GM21737 (cell line): ENCODE results near the gene SCRN2.

Source experiments
- ATAC-seq: cut with Tn5 transposase; IDR thresholded peaks from one replicate; pipeline ENCODE4 v1.9.1; 2021; ENCODE audit warnings: mild to moderate bottlenecking, moderate library complexity; ENCODE audit not compliant: unreplicated experiment

SCRN2 gene

DNA sequence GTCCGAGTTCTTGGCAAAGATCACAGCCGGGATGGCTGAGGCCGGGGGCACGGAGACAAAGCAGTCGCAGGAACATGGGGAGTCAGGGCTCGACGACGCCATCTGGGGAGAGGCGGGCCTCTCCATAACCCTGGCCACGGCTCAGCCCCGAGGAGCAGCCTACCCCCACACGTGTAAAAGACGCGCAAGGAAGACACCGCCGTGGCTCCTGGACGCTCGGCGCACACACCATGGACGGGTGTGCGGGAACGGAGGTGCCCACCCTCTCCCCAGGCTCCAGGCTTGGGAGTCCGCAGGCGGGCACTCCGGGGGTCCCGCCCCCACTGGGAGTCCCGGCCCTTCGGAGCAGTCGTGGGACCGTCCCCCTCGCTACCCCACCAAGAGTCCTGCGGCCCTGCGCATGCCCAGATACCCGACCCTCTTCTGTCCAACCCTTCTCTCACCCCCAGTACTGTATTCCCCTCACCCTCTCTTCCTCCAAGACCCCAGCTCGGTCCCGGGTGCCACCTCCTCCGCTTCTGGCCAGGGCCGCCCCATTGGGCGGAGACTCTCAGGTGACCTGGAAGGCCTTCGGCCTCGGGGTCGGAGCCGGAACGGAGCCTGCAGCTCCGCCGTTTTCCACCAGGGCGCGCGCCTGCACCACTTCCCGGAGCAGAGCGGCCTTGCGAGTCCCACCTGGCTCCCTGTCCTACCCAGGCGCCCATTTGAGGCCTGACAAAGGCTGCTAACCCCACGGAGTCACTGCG, at the start of gene SCRN2:
Gene SCRN2 (minus strand): TSS at position 532 of the 746 bp plus-strand sequence. CDS start 430 bp downstream, at position 102.
- peak; percentile 80 for ATAC-seq

DNA sequence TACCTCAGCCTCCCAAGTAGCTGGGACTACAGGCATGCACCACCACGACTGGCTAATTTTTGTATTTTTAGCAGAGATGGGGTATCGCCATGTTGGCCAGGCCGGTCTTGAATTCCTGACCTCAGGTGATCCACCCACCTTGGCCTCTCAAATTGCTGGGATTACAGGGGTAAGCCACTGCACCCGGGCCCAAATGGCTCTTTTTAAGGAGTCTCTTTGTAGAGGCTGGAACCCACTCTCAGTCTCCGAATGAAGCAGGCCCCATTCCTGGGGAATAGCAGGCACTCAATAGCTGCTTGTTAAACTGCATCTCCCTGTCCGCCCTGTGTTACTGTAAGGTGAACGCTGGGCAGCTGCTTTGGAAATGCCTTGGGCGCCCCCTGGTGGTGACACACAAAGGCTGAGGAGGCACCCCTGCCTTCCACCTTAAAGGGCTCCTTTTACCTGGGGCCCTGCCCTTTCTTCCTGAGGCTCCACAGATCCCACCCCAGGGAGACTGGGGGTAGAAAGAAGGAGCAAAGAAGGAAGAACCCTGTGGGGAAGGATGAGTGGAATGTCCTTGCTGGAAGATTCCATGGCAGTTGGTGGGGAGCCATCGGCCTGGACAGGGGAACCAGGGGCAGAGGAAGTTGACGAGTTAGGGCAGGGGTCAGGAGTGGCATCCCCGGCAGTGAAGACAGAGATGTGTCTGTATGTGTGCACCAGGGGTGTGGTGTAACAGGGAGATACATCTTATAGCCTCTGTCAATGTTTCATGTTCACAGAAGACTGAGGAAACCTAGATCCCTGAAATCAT, 48.9 kb upstream of the SCRN2 start:
- ATAC-seq = no peak

DNA sequence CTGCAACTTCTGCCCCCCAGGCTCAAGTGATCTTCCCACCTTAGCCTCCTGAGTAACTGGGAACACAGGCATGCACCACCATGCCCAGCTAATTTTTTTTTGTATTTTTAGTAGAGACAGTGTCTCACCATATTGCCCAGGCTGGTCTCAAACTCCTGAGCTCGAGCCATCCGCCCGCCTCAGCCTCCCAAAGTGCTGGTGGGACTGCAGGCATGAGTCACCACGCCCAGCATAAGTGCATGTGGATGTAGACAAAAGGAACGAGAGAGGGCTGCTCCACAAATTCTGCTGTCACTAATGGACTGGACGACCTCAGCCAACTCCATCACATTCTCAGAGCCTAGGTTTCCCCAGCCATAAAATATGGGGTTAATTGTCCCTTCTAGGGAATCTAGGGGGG, 47.2 kb upstream of the SCRN2 start:
- ATAC-seq = no peak

DNA sequence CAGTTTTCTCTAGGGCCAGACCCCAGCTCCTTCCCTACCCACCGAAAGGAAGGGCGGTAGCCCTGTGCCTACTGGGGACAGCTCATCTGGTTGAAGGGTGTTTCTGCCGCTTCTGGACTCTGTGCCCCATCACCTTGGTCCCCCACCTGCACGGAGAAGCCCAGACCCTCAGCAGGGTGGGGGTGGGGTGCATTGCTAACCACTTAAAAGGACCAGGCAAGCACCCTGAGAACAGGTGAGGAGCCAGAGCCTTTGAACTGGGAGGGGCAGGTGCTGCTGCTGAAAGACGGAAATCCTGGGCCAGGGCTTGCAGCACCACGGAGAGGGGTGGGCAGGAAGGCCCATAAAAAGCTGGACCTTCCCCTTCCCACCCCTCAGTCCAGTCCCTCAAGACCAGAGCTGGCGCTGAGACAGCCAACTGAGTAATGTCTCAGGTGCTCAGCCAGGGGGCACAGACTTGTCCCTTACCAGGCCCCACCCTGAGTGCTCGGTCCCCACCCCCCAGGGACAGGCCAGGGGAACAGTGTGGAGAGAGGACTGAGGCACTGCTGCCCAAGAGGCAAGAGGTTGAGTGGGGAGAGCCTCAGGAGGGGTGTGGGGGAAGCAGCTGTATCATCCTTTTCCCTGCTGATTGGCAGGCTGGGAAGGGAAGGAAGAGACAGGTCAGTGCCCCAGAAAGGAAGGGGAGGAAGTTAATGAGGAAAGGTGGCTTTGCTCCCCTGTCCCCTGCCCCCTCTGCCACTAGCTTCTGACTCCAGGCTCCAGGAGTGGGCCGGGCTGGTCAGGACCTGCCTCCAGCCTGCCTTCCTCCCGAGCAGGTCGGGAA, 44.0 kb upstream of the SCRN2 start:
- ATAC-seq = no peak

DNA sequence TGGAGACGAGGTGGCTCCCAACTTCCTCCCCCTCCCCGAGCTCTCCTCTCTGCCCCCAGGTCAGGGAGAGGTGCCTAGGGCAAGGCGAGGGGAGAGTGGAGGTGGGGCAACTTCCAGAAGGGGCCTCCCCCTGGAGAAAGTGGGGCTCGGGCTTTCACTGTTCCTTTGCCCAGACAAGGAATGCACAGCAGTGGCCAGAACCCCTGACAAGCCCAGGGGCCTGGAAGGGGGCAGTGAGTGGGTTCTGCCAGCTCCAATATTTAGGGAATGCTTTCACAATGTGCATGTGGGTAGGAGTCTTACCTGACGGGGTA, 43.3 kb upstream of the SCRN2 start:
- ATAC-seq = no peak

DNA sequence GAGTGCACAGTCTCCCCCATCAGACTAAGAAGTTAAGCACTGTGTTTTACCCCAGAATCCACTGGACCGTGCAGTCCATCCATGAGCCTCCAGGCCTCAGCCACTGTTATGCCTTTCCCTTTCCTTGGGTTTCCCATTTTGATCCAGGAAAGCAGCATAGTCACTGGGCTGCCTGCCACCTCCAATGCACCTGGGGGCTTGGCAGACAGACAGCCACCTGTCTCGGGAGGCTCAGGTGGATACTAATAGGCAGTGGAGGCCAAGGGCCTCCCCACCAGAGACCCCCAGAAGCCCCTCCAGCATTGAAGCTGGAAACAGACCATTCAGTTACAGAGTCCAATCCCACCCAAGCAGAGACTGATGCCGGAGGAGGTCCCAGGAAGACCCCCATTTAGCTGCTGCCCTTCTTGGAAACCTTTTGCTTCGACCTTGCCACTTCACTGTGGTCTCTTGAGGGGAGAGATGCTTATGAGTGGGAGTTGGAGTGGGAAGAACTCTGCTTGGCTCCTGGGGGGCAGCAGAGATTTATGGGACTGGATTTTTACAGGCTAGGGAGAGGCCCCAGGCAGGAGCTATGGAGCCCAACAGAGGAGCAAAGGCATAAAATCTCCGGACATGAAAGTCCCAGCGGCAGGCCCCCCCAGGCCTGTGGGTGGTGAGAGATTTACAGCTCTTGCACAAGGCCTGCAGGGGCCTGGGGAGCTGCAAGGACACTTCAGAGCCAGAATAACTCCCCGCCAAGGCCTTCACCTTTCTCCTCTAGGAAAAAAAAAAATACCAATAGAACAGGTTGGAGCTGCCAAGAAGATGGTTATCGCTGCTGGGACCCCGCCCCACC, 42.7 kb upstream of the SCRN2 start:
- no peak for ATAC-seq

DNA sequence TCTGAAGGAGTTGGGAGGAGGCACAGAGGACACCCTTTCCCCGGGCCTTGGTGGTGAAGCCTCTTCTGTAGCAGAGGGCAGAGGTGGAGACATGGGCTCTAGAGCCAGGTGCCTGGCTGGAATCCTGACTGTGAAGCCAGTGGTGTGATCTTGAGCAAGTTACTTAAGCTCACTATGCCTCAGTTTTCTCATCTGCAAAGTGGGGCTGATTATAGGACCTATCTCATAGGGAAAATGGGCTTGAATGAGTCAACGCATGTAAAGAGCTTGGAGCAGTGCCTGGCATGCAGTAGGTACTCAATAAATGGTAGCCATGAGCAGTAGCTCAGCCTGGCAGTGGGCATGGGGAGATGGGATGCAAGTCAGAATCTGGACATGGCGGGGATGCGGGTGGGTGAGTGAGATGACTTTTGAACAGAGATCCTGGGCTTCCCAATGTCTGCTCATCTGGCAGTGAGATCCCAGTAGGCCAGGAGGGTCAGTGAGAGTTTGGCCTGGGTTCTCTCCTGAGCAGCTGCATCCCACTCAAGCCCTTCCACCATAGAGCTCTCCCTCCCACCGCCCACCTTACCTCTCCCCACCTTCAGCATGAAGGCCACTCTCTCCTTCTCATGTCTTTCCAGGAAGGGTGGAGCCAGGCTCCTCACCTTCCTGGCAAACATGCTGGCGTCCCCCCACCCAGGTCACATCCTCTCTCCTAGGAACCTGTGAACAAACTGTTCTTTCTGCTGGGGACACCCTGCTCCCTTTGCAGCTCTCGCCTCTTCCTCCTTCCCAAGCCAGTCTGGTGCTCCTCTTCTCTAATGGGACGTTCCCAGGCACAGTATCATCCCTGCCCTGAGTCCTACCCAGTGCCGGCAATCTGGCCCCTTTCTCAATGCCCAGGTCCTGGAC, 41.9 kb upstream of the SCRN2 start:
- no peak for ATAC-seq

DNA sequence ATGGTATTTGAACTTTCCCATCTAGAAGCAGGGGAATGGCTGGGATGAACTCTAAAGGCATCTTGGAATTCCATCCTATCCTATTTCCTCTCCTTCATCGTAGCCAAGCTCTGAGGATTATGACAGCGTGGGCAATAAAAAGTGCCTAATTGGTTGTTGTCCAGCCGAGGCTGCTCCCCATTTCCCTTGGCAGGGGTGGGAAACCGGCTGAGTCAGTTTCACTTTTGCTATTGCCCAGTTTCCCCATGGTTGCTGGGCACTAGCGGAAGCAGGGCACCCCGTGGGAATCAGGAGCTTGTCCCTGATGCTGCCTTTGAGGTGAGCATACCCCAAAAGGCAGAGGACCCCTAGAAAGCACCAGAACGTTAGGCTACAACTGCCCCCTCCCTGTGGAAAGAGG, 41.2 kb upstream of the SCRN2 start:
- no peak for ATAC-seq

DNA sequence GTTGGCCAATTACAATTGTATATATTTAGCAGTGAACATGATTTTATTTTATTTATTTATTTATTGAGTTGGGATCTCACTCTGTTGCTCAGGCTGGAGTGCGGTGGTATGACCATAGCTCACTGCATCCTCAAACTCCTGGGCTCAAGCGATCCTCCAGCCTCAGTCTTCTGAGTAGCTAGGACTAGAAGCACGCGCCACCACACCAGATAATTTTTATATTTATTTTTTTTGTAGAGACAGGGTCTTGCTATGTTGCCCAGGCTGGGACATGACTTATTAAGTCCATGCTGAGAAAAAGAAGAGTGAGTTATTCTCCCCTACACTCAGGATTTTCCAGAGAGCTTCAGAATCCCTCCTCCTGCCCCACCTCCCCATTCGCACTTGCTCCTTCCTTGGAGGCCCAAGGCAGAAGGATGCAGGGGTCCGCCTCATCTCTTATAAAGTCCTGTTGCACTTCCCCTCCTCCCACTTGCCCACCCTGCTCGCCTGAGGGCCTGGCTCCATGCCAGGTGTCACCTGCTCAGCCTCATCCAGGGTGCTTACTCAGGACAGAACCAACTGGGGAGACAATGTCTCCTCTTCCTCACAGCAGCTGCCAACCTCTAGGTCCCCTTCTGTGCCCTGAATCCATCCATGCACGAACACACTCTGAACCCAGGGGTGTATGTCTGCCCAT, 38.8 kb upstream of the SCRN2 start:
- ATAC-seq = no peak

DNA sequence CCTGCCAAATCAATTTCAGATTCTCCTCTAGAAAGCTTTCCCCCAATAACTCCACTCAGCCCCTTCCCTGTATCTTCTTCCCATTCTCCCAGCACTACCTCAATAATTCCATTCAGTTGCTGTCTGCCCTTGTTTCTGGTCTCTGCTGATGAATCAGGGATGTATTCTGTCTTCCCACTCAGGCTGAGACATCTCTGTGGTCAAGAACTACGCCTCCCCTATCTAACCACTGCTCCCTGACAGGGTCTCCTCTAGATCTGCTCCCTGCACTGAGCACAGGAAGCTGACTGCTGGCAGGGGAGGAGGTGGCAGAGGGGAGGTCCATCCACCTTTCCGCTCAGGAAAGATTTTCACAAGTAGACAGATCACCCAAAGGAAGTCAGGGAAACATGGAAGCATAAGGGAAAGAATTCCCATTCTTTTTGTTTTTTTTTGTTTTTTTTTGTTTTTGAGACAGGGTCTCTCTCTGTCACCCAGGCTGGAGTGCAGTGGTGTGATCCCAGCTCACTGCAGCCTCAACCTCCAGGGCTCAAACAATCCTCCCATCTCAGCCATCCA, 38.0 kb upstream of the SCRN2 start:
- ATAC-seq = no peak

DNA sequence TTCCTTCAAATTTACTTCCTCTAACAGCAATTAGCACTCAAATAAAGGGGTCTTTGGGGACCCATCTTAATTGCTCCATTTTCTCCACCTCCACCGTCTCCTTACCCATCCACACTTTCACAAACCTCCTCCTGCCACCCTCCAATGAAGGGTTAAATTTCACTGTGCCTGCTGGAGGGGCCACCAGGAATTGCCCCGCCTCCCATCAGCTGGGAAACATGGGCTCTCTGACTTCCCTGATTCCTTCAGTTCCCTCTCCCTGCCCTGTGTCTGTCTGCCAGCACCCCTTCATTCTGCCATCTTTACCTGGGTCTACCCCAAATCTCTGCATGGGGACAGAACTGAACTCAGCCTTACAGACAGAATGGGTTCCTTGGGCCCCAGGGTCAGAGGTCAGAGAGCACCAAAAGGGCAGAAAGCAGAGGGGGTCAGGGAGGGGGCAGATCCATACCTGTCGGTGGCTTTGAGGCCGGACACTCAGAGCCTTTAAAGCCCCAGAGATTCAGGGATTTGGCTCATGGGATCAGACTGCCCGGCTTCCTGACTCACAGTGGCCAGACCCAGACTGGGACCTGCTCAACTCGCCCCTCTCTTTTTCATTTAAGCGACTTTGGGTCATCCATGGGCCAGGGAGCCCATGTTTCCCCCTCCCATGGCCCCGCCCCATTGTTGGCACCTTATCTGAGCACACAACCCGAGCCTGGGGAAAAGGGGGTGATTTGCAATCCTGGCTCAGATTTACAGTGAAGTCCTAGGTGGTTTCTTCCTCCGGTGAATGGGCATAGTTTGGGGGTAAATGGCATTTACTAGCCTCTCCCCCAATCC, 37.3 kb upstream of the SCRN2 start:
- ATAC-seq = no peak

DNA sequence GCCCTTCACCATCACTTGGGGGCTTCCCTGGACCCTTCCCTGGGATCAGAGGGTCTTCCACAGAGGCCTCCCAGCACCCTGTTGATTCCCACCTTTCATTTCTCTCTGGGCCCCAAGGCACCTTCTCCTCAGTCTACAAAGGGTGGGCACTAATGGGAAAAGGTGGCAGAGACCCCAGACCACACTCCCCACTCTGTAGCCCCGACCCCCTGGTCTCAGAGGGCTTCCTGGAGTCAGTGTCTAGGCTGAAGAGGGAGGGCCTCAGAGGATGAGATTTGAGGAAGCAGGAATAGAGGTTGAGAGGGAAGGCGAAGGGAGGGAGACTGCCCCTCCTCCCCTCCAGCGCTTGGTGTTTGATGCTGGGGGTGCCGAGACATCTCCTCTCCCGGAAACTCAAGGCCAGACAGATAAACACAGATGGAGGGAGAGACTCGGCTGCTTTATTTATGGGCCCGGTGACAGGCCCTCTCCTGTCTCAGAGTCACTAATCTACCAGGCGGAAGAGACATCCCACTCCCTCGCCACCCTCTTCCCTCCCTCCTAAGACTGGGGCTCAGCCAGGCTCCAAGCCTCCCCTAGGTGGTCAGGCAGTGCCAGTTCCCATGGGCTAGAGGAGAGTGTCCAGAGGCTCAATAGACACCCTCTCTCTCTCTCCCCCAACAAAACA, 36.4 kb upstream of the SCRN2 start:
- no peak for ATAC-seq

DNA sequence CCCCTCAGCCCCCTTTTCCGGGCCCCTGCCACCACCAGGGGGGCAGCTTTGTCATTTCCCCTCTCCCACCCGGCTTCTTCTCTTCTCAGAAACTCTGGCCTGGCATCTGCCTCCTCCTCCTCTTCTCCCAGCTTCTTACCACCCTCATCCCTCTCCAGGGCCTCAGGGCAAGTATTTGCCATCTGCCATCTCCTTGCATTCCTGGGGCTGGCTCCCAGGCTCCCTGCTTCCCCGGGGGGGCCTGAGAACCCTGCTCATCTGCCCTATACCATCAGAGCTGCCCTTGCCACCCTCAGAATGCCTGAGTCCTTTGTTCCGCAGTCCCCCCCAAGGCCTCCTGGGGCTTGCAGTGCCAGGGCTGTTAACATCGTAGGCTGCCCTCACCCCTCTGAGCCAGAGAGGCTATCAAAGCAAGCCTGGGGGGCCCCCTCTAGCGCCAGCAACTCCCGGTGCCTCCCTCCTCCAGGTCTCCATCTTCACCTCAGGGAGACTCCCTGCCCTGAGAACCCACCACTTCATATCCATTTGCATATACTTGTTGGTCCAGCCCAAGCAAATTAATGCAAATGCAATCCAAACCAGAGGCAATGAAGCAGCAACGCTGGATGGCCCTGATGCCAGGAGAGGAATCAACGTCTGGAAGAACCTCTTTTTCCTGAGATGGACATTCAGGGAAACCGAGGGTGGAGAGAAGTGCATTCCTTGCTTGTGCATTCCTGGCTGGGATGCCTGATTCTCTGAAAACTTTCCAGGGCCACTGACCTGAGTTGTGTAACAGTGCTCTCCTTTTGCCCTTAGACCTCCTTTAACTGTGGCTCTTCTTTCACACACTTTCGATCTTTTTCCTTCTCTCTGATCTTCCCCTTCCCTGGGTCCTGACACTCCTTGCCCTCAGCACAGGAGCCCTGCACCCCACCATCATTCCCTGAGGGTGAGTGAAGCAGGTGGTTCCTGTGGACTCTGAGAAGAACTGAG, 34.2 kb upstream of the SCRN2 start:
- ATAC-seq = no peak

DNA sequence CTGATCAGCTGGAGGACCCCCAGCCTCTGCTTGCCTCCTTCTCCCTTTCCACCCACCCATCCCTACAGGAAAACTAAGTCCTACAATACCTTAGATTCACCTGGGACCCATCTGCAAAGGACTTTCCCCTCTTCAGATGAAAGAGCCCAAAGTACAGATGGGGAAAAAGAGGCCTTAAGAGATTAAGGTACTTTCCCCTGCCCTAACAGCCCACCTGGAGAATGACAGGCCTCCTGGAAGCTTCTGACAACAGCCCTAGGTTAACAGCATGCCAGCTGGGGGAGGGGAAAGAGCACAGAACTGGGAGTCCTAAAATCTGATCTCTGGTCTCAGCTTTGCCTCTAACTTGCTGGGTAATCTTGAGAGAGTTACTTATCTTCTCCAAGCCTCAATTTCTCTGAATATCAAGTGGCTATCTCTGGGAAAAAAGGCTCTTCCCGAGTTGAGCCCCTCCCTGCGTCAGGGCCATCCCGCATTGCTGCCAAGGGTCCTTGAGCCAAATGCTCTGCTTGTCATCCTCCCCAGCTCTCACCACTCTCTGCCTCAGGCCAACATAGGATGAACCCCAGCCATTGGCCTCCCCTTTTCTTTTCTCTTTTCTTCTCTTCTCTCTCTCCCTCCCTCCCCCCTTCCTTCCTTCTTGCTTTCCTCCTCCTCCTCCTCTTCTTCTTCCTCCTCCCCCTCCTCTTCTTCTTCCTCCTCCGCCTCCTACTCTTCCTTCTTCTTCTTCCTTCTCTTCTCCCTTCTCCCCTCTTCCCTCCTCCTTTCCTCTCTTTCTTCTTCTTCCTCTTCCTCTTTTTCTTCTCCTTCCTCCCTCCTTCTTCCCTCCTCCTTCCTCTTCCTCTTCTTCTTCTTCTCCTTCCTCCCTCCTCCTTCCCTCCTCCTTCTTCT, 32.4 kb upstream of the SCRN2 start:
- no peak for ATAC-seq

DNA sequence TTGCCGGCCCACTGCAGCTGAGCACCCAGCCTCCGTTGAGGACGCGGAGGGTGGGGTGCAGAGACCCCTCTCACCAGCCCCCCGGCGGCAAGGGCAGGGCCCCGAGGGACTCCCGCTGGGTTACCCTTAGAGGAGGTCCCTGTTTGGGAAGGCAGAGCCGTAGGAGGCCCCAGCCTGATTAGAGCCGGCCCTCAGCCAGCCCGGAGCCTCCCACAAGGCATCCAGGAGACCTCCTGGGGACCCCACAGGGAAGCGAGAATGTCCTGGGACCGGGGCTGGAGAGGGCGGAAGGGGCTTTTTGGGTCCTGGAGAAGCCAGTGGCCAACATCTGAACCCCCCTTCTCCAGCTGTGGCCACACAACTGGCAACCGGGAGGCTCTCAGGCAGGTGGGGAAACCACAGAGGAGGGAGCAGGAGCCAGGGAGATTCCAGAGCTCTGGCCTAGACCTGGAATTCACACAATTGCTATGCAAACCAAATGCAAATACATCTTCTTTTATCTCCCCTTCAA, 31.6 kb upstream of the SCRN2 start:
- no peak for ATAC-seq
